Measurements from ENCODE around the gene SLC38A3.

The SLC38A3 gene

GRCh38 chr3:50270422-50271224 is 65.6 kb downstream of the SLC38A3 start:
- H3K27ac ChIP-seq, result peak overlapping the region; percentile 73
- TF ChIP-seq ZFX (IDR thresholded peaks at IDR 0.05; ENCODE audit: borderline replicate concordance), result no peak
- no peak for TF ChIP-seq CTCF (IDR thresholded peaks at IDR 0.05)
